ENCODE measurements around the gene FSD2. TPM values are rescaled to one million over a fixed set of nuclear protein-coding genes. Genes with fewer than 3 reads are reported as not detected.

Gene FSD2
- total RNA-seq, 1 donor = not detected

DNA sequence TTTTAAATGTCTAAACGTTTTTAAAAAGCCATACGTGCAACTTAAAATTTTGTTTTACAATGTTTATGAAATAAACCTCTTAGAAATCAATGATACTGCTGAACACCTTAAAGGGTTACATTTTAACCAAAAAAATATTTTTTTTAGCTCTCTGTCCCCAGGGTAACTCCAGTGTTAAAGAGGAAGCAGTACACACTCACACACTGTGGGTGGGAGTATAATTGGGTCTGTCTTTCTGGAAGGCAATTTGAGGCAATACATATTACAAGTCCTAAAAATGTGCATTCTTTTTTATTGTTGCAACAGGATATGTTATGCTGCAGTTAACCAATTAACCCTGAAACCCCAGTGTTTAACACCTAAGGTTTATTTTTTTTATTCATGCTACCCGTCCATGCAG, 37.7 kb upstream of the FSD2 start:
- Histone ChIP-seq H3K4me3 (ENCODE audit: insufficient read depth, low read length) (no peak overlapping the region), H3K36me3 (ENCODE audit: insufficient read depth, low read length) (no peaks in the 10 kb centered on the region), H3K9me3 (ENCODE audit: low read depth, low read length) (no peaks in the 10 kb centered on the region), H4K20me1 (ENCODE audit: insufficient read depth, low read length) (no peaks in the 10 kb centered on the region), H3K4me1 (ENCODE audit: insufficient read depth, low read length) (no peaks in the 10 kb centered on the region), H3K79me2 (ENCODE audit: insufficient read depth, low read length) (no peaks in the 10 kb centered on the region), H3K27me3 (ENCODE audit: insufficient read depth, low read length) (no peaks in the 10 kb centered on the region), H3K27ac (ENCODE audit: low read depth, low read length) (no peak overlapping the region), H2AFZ (ENCODE audit: low read length) (no peak overlapping the region), H3K4me2 (ENCODE audit: insufficient read depth, low read length) (no peak overlapping the region)
- TF ChIP-seq, protein P1, sequence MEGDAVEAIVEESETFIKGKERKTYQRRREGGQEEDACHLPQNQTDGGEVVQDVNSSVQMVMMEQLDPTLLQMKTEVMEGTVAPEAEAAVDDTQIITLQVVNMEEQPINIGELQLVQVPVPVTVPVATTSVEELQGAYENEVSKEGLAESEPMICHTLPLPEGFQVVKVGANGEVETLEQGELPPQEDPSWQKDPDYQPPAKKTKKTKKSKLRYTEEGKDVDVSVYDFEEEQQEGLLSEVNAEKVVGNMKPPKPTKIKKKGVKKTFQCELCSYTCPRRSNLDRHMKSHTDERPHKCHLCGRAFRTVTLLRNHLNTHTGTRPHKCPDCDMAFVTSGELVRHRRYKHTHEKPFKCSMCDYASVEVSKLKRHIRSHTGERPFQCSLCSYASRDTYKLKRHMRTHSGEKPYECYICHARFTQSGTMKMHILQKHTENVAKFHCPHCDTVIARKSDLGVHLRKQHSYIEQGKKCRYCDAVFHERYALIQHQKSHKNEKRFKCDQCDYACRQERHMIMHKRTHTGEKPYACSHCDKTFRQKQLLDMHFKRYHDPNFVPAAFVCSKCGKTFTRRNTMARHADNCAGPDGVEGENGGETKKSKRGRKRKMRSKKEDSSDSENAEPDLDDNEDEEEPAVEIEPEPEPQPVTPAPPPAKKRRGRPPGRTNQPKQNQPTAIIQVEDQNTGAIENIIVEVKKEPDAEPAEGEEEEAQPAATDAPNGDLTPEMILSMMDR (IDR thresholded peaks at IDR 0.05; ENCODE audit: extremely low read depth, low read depth, low read length) = no peak
- no peak for DNase-seq (ENCODE audit: insufficient read length, low spot score, missing footprints)

DNA sequence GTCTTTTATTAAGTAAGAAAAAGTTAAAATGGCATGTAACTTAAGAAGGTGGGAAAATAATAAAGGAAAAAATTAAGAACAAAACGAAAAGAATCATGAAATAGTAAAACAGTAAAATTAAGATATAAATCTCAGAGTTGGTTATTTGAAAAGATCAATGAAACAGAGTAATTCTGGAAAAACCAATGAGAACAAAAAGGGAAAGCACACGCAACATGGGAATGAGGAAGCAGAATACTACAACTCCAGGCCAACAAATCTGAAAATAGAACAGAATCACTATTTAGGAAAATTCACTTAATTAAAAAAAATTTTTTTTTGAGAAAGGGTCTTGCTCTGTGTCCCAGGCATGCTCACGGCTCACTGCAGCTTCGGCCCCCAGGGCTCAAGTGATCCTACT, 34.3 kb upstream of the FSD2 start:
- Histone ChIP-seq H3K36me3 (ENCODE audit: insufficient read depth, low read length) (peaks cover 18% of the 10 kb centered on the region), H3K4me1 (ENCODE audit: insufficient read depth, low read length) (no peaks in the 10 kb centered on the region), H3K79me2 (ENCODE audit: insufficient read depth, low read length) (peaks cover 2% of the 10 kb centered on the region), H2AFZ (ENCODE audit: low read length) (no peak overlapping the region), H3K4me3 (ENCODE audit: insufficient read depth, low read length) (no peak overlapping the region), H4K20me1 (ENCODE audit: insufficient read depth, low read length) (no peaks in the 10 kb centered on the region), H3K9me3 (ENCODE audit: low read depth, low read length) (no peaks in the 10 kb centered on the region), H3K27me3 (ENCODE audit: insufficient read depth, low read length) (no peaks in the 10 kb centered on the region), H3K27ac (ENCODE audit: low read depth, low read length) (no peak overlapping the region), H3K4me2 (ENCODE audit: insufficient read depth, low read length) (no peak overlapping the region)
- TF ChIP-seq, protein P1 (IDR thresholded peaks at IDR 0.05; ENCODE audit: extremely low read depth, low read depth, low read length) = no peak
- no peak for DNase-seq (ENCODE audit: insufficient read length, low spot score, missing footprints)

DNA sequence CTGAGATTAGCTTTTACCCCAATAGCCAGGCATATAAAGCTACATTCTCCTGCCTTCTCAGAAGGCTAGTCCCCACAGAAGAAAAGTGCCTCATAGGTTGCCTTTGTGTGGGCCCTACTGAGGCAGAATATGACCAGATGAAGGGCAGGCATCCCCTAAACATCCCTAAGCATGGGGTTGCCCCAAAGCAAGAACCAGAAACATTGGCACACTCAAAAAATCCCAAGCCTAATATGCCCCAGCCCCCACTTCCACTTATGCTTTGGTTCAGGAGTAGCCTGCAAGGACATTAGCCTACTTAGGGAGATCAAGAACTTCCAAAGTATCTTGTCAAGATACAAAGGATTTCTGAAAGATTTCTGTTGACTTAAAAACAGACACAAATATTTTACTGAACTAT, 33.3 kb upstream of the FSD2 start:
- Histone ChIP-seq H3K79me2 (ENCODE audit: insufficient read depth, low read length) (peaks cover 5% of the 10 kb centered on the region), H3K27ac (ENCODE audit: low read depth, low read length) (no peak overlapping the region), H3K4me3 (ENCODE audit: insufficient read depth, low read length) (no peak overlapping the region)

DNA sequence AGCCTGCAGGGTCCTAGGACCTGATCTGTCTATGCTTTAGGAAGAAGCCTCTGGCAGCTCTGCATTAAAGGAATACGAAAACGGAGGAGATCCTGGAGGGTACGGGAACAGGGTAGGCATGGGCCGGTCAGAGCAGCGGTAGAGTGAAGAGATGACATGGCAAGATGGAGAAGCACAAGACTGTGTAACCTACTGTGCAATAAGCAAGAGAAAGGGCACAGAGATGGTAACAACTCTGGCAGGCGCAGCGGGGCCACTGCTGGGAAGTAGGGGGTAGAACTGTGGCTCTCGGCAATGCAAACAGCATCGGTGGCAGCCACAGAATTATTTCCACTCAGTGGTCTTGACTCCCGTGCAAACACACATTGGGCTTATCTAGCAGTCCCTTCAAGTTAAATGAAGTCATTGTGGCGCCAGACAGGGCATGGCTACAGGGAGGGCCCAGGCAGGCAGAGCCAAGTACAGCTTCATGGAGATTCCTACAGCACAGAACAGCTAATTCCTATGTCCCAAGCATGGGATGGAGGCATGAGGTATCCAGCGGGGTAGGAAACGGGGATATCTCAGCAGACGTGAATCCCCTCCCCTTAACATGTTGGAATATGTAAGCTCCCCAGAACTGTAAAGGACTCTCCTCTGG, 32.3 kb upstream of the FSD2 start:
- Histone ChIP-seq H4K20me1 (ENCODE audit: insufficient read depth, low read length) (peaks cover 2% of the 10 kb centered on the region), H3K4me2 (ENCODE audit: insufficient read depth, low read length) (no peak overlapping the region), H3K9me3 (ENCODE audit: low read depth, low read length) (no peaks in the 10 kb centered on the region), H3K4me3 (ENCODE audit: insufficient read depth, low read length) (no peak overlapping the region), H3K4me1 (ENCODE audit: insufficient read depth, low read length) (peaks cover 2% of the 10 kb centered on the region), H3K27ac (ENCODE audit: low read depth, low read length) (no peak overlapping the region), H2AFZ (ENCODE audit: low read length) (no peak overlapping the region), H3K79me2 (ENCODE audit: insufficient read depth, low read length) (peaks cover 6% of the 10 kb centered on the region), H3K27me3 (ENCODE audit: insufficient read depth, low read length) (no peaks in the 10 kb centered on the region), H3K36me3 (ENCODE audit: insufficient read depth, low read length) (peaks cover 32% of the 10 kb centered on the region)
- TF ChIP-seq, protein P1 (IDR thresholded peaks at IDR 0.05; ENCODE audit: extremely low read depth, low read depth, low read length) = no peak
- DNase-seq (ENCODE audit: insufficient read length, low spot score, missing footprints) = no peak

More for the DNA sequence above, 33.3 kb upstream of the FSD2 start:
- H4K20me1 ChIP-seq (ENCODE audit: insufficient read depth, low read length) = no peaks in the 10 kb centered on the region
- no peaks in the 10 kb centered on the region for H3K27me3 ChIP-seq (ENCODE audit: insufficient read depth, low read length)
- H3K4me1 ChIP-seq (ENCODE audit: insufficient read depth, low read length) = no peaks in the 10 kb centered on the region
- H3K36me3 ChIP-seq (ENCODE audit: insufficient read depth, low read length) = peaks cover 26% of the 10 kb centered on the region
- H2AFZ ChIP-seq (ENCODE audit: low read length) = no peak overlapping the region
- no peaks in the 10 kb centered on the region for H3K9me3 ChIP-seq (ENCODE audit: low read depth, low read length)
- no peak overlapping the region for H3K4me2 ChIP-seq (ENCODE audit: insufficient read depth, low read length)
- TF ChIP-seq, protein P1 (IDR thresholded peaks at IDR 0.05; ENCODE audit: extremely low read depth, low read depth, low read length) = no peak
- DNase-seq (ENCODE audit: insufficient read length, low spot score, missing footprints) = no peak
